ENCODE results near the gene CBARP. TPM values are rescaled to one million over a fixed set of nuclear protein-coding genes. Genes with fewer than 3 reads are reported as not detected.
A peak's percentile ranks its signal among the peaks of the same experiment; 100 is the strongest.
"Not testable (repeated sequence)": the region's sequence is repeated elsewhere in the genome, so short reads cannot be mapped to it uniquely, and the experiment has no call there.

The CBARP gene
- total and polyA plus RNA-seq, 7 donors = 0.41 to 19.0 (median 0.88) TPM

DNA sequence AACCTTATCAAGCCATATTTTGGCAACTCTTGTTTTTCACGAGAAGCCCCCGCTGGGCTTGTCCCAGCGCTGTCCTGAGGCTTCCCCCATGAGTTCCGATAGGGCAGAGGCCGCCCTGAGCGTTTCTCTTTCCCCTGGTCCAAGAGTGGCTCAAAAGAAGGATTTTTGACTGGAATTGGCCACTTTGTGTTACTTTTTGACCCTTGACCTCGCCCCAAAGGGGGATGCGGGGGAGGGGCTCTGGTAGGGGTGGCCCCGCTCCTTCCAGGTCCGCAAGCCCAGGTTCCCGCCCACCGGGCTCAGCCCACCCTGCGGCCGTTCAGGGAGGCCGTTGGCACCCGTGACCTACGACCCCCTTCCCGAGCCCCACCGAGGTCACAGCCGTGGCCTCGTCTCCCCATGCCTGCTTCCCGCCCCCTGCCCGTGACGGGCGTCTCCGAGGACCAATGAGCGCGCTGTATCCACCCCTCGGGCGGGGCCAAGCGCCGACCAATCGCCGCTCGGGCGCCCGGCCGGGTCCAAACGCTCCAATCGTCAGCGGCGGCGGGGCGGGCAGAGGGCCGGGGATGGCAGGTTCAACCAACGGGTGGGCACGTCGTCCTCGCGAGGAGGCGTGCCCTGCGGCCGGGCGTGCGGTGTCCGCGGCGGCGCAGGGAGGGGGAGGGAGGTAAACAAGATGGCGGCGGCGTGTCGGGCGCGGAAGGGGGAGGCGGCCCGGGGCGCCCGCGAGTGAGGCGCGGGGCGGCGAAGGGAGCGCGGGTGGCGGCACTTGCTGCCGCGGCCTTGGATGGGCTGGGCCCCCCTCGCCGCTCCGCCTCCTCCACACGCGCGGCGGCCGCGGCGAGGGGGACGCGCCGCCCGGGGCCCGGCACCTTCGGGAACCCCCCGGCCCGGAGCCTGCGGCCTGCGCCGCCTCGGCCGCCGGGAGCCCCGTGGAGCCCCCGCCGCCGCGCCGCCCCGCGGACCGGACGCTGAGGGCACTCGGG is 32.4 kb downstream of the CBARP start, which contains the start of gene STK11:
Gene STK11 (plus strand): TSS at position 665 of the 986 bp plus-strand sequence. CDS start 1,136 bp downstream, outside the sequence.
- Histone ChIP-seq H3K4me3 (peak within 1 kb of the TSS; percentile 92), H3K4me1 (peaks cover 30% of the 10 kb centered on the region), H3K27me3 (ENCODE audit: insufficient read depth in 3 of 3, low read length in 2 of 3) (no peaks in the 10 kb centered on the region), H3K36me3 (ENCODE audit: insufficient read depth in 1 of 2, low read depth in 1 of 2) (peaks cover 0 to 3% of the 10 kb centered on the region in 2 donors), H3K27ac (peak within 1 kb of the TSS; percentile 99), H3K9me3 (no peaks in the 10 kb centered on the region)
- intact Hi-C loops (cut with DNase I) = no loop called here
- DNase-seq = peak; percentile 100
- TF ChIP-seq, protein P1, sequence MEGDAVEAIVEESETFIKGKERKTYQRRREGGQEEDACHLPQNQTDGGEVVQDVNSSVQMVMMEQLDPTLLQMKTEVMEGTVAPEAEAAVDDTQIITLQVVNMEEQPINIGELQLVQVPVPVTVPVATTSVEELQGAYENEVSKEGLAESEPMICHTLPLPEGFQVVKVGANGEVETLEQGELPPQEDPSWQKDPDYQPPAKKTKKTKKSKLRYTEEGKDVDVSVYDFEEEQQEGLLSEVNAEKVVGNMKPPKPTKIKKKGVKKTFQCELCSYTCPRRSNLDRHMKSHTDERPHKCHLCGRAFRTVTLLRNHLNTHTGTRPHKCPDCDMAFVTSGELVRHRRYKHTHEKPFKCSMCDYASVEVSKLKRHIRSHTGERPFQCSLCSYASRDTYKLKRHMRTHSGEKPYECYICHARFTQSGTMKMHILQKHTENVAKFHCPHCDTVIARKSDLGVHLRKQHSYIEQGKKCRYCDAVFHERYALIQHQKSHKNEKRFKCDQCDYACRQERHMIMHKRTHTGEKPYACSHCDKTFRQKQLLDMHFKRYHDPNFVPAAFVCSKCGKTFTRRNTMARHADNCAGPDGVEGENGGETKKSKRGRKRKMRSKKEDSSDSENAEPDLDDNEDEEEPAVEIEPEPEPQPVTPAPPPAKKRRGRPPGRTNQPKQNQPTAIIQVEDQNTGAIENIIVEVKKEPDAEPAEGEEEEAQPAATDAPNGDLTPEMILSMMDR (IDR thresholded peaks at IDR 0.05) = no peak
- WGBS, 3 donors = 4 to 9% (median 6%) methylated on average over 48 to 111 of the region's 114 CpGs
- peak; percentile 89 to 92 (median 91) for ATAC-seq

DNA sequence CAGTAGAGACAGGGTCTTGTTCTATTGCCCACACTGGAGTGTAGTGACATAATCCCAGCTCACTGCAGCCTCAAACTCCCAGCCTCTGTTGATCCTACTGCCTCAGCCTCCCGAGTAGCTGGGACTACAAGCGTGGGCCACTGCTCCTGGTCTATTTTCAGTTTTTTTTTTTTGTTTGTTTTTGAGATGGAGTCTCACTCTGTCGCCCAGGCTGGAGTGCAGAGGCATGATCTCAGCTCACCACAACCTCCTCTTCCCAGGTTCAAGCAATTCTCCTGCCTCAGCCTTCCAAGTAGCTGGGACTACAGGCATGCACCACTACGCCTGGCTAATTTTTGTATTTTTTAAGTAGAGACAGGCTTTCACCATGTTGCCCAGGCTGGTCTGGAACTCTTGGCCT is 37.2 kb downstream of the CBARP start:
- not testable (repeated sequence) for ATAC-seq, H3K27ac ChIP-seq

DNA sequence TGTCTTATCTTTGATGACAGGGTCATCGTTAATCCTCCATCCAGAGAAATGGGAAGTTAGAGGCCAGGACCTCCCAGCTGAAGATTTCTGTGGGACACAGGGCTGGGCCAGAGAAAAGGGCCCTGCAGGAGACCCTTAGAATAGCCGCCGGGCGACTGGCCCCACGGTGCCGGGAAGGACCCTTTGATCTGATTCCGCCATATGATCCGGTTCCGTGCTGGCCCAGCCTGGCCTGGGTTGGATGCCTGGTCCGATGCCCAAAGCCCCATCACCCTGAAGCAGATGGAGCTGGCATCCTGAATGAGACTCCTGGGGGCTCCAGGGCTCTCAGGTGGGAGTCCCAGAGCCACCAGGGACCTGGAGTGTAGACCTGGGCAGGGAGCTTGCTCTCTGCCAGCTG is 38.3 kb downstream of the CBARP start:
- no peaks in the 10 kb centered on the region for H3K4me1 ChIP-seq
- no peaks in the 10 kb centered on the region for H3K36me3 ChIP-seq (ENCODE audit: insufficient read depth in 1 of 2, low read depth in 1 of 2)
- ATAC-seq (peak in 1 of 4 donors; percentile 18), DNase-seq (no peak)
- WGBS, 3 donors = 86 to 89% (median 87%) methylated on average over 10 of the region's 10 CpGs
- H3K27ac ChIP-seq = no peak overlapping the region
- TF ChIP-seq, protein P1 (IDR thresholded peaks at IDR 0.05) = no peak
- H3K4me3 ChIP-seq = no peak overlapping the region
- H3K9me3 ChIP-seq = no peaks in the 10 kb centered on the region
- H3K27me3 ChIP-seq (ENCODE audit: insufficient read depth in 3 of 3, low read length in 2 of 3) = no peaks in the 10 kb centered on the region
- intact Hi-C loops (cut with DNase I) = no loop called here

More for the DNA sequence above, 37.2 kb downstream of the CBARP start:
- DNase-seq; H3K36me3 ChIP-seq (ENCODE audit: insufficient read depth in 1 of 2, low read depth in 1 of 2); intact Hi-C loops (cut with DNase I); H3K4me3 ChIP-seq; H3K9me3 ChIP-seq; H3K4me1 ChIP-seq; H3K27me3 ChIP-seq (ENCODE audit: insufficient read depth in 3 of 3, low read length in 2 of 3): not testable (repeated sequence)
- 88 to 90% (median 89%) methylated on average over 4 of the region's 4 CpGs for WGBS, 3 donors

DNA sequence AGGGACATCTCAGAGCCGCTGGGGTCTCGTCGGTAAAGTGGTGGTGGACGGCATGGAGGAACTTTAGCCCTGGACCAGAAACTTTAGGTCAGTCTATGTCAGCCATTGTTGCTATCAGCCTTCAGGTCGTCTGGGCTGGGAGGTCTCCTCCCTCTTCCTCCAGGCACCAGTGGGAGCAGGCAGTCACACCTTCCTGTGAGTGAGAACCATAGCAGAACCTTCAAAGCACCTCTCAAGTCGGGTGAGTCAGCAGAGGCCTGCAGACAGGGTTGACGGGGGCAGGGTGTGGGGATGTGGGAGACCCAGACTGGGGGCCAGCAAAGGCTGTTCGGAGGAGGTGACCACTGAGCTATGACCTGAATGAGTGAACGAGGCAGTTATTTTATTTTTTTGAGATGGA is 48.4 kb downstream of the CBARP start:
- ATAC-seq = no peak

More for the DNA sequence above, 48.4 kb downstream of the CBARP start:
- Histone ChIP-seq H3K36me3 (ENCODE audit: insufficient read depth in 1 of 2, low read depth in 1 of 2) (no peaks in the 10 kb centered on the region), H3K4me3 (no peak overlapping the region), H3K9me3 (no peaks in the 10 kb centered on the region), H3K27ac (no peak overlapping the region), H3K27me3 (ENCODE audit: insufficient read depth in 3 of 3, low read length in 2 of 3) (no peaks in the 10 kb centered on the region), H3K4me1 (no peaks in the 10 kb centered on the region)
- intact Hi-C loops (cut with DNase I) = no loop called here
- WGBS, 3 donors = 77 to 80% (median 78%) methylated on average over 9 of the region's 9 CpGs
- DNase-seq = no peak
- TF ChIP-seq, protein P1 (IDR thresholded peaks at IDR 0.05) = no peak

Data from psoas muscle (tissue), 8 donors.